ENCODE results near the gene AFG3L2.
"Not testable (repeated sequence)": the region's sequence is repeated elsewhere in the genome, so short reads cannot be mapped to it uniquely, and the experiment has no call there.

AFG3L2 gene

GRCh38 chr18:12376754-12377555 lies at the start of gene AFG3L2:
Gene AFG3L2, minus strand, starts transcription at chr18:12377227. Its CDS starts 145 bp downstream, at chr18:12377082.
- DNase-seq: peak; percentile 100

- DNase-seq: no peak
Observed at GRCh38 chr18:12424252-12424651, 47.2 kb upstream of the AFG3L2 start.

- DNase-seq: no peak
Observed at GRCh38 chr18:12423820-12424219, 46.8 kb upstream of the AFG3L2 start.

GRCh38 chr18:12423393-12423792 lies 46.4 kb upstream of the AFG3L2 start:
- no peak for DNase-seq

- no peak for DNase-seq
Observed at GRCh38 chr18:12422936-12423335, 45.9 kb upstream of the AFG3L2 start.

- no peak for DNase-seq
Observed at GRCh38 chr18:12421732-12422131, 44.7 kb upstream of the AFG3L2 start.

- no peak for DNase-seq
Observed at GRCh38 chr18:12420821-12421421, 43.9 kb upstream of the AFG3L2 start.

- DNase-seq: no peak
Observed at GRCh38 chr18:12417687-12418086, 40.7 kb upstream of the AFG3L2 start.

- DNase-seq: no peak
Observed at GRCh38 chr18:12416098-12416729, 39.2 kb upstream of the AFG3L2 start.

- DNase-seq: no peak
Observed at GRCh38 chr18:12411456-12411855, 34.4 kb upstream of the AFG3L2 start.

- not testable (repeated sequence) for DNase-seq
Observed at GRCh38 chr18:12410747-12411146, 33.7 kb upstream of the AFG3L2 start.

GRCh38 chr18:12410081-12410481 lies 33.1 kb upstream of the AFG3L2 start:
- DNase-seq: no peak

- DNase-seq: no peak
Observed at GRCh38 chr18:12409469-12409868, 32.4 kb upstream of the AFG3L2 start.

- DNase-seq: peak; percentile 14
Observed at GRCh38 chr18:12408247-12408869, 31.3 kb upstream of the AFG3L2 start.

- DNase-seq: no peak
Observed at GRCh38 chr18:12406371-12407111, 29.5 kb upstream of the AFG3L2 start.

GRCh38 chr18:12405066-12405465 lies 28.0 kb upstream of the AFG3L2 start:
- no peak for DNase-seq

GRCh38 chr18:12403601-12404506 lies 26.8 kb upstream of the AFG3L2 start:
- DNase-seq: no peak

- DNase-seq: no peak
Observed at GRCh38 chr18:12401881-12402280, 24.9 kb upstream of the AFG3L2 start.

- DNase-seq: no peak
Observed at GRCh38 chr18:12399231-12399630, 22.2 kb upstream of the AFG3L2 start.

GRCh38 chr18:12398625-12399024 lies 21.6 kb upstream of the AFG3L2 start:
- DNase-seq: no peak

GRCh38 chr18:12397793-12398192 lies 20.8 kb upstream of the AFG3L2 start:
- no peak for DNase-seq

- DNase-seq: no peak
Observed at GRCh38 chr18:12397254-12397653, 20.2 kb upstream of the AFG3L2 start.
